H1 (cell line): ENCODE results near the gene MS4A15.

ENCODE experiments used
- BCL11A ChIP-seq, 2 experiments: IDR thresholded peaks; one replicate each; pipeline ENCODE4 v1.6.1; 2011; ENCODE audit warnings: low read depth in 2 of 2, low read length in 2 of 2, mild to moderate bottlenecking in 2 of 2
- CBX8 ChIP-seq: fragments of 300-800, 300-1000 bp; sonication (generic); IDR thresholded peaks from 2 replicates; pipeline ENCODE4 v1.7.1; 2016; ENCODE audit warnings: low read depth, low read length, borderline replicate concordance
- EGR1 ChIP-seq: IDR thresholded peaks from 2 replicates; pipeline ENCODE4 v1.6.1; 2011; ENCODE audit warnings: low read depth, low read length, borderline replicate concordance
- EP300 ChIP-seq, 2 experiments: IDR thresholded peaks; 1 replicate in 1 of 2; 2 replicates in 1 of 2; pipeline ENCODE4 v1.6.1; 2011 to 2012; ENCODE audit warnings: low read depth in 2 of 2, low read length in 2 of 2, mild to moderate bottlenecking in 2 of 2, borderline replicate concordance in 1 of 2, inconsistent platforms in 1 of 2, moderate library complexity in 1 of 2
- EZH2 ChIP-seq: fragments of 200-600 bp; sonication (generic); IDR thresholded peaks from 2 replicates; pipeline ENCODE4 v1.7.1; 2012; ENCODE audit warnings: low read depth, mild to moderate bottlenecking, moderate library complexity, low read length, inconsistent platforms; ENCODE audit not compliant: severe bottlenecking
- GABPA ChIP-seq: IDR thresholded peaks from 2 replicates; pipeline ENCODE4 v1.6.1; 2011; ENCODE audit warnings: mild to moderate bottlenecking, low read length, moderate library complexity, borderline replicate concordance; ENCODE audit not compliant: insufficient read depth
- KDM1A ChIP-seq: fragments of 200-600, 300-600 bp; sonication (generic); IDR thresholded peaks from 2 replicates; pipeline ENCODE4 v1.7.1; 2016; ENCODE audit warnings: mild to moderate bottlenecking, low read length, borderline replicate concordance
- POLR2A ChIP-seq, 2 experiments: IDR thresholded peaks; 1 replicate in 1 of 2; 2 replicates in 1 of 2; pipeline ENCODE4 v1.6.1; 2011; ENCODE audit warnings: low read depth in 2 of 2, low read length in 2 of 2, mild to moderate bottlenecking in 2 of 2; ENCODE audit errors: control extremely low read depth in 1 of 2
- POLR2AphosphoS5 ChIP-seq: IDR thresholded peaks from 2 replicates; pipeline ENCODE4 v1.6.1; 2011; ENCODE audit warnings: low read depth, low read length
- RBBP5 ChIP-seq: IDR thresholded peaks from 2 replicates; pipeline ENCODE4 v1.7.1; 2012; ENCODE audit warnings: low read depth, mild to moderate bottlenecking, inconsistent platforms, low read length, moderate library complexity, borderline replicate concordance
- SRF ChIP-seq: IDR thresholded peaks from 2 replicates; pipeline ENCODE4 v1.6.1; 2011; ENCODE audit warnings: mild to moderate bottlenecking, low read depth, low read length, moderate library complexity
- TAF1 ChIP-seq: IDR thresholded peaks from 2 replicates; pipeline ENCODE4 v1.6.1; 2011; ENCODE audit warnings: mild to moderate bottlenecking, low read depth, low read length
- TF ChIP-seq, protein P1 (sequence below): IDR thresholded peaks from 2 replicates; pipeline ENCODE4 v1.6.1; 2012; ENCODE audit warnings: inconsistent platforms
- TF ChIP-seq, protein P2 (sequence below), 3 experiments: IDR thresholded peaks; 1 replicate in 2 of 3; 2 replicates in 1 of 3; pipeline versions ENCODE4 v1.5.1 to v1.6.1; 2011; ENCODE audit warnings: low read length in 3 of 3, mild to moderate bottlenecking in 3 of 3, inconsistent platforms in 2 of 3, low read depth in 1 of 3, moderate library complexity in 1 of 3; ENCODE audit not compliant: insufficient read depth in 1 of 3; ENCODE audit errors: control extremely low read depth in 1 of 3

DNA sequence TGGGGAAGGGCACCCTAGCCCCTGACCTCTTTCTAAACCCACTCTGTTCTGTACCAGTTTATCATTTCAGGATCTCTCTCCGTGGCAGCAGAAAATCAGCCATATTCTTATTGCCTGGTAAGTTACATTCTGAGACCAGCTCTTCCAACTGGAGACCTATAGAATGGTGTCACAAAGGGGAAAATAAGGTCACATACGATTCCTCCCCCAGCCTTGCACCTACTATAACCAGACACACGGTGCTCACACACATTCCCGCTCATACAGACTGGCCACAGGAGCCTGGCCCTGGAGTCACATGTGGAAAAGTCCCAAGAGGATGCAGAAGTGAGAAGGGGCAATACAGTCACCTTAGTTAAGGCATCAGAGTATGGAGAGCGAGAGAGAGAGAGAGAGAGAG is 49.7 kb upstream of the MS4A15 start:
- no peak for TF ChIP-seq RBBP5
- TF ChIP-seq TAF1 = no peak
- TF ChIP-seq POLR2AphosphoS5 = no peak
- TF ChIP-seq, protein P1, sequence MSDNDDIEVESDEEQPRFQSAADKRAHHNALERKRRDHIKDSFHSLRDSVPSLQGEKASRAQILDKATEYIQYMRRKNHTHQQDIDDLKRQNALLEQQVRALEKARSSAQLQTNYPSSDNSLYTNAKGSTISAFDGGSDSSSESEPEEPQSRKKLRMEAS = no peak
- TF ChIP-seq EP300 (IDR thresholded peaks at IDR 0.05; ENCODE audit: borderline replicate concordance in 1 of 2, low read depth in 2 of 2, low read length in 2 of 2) = no peak
- TF ChIP-seq, protein P2, sequence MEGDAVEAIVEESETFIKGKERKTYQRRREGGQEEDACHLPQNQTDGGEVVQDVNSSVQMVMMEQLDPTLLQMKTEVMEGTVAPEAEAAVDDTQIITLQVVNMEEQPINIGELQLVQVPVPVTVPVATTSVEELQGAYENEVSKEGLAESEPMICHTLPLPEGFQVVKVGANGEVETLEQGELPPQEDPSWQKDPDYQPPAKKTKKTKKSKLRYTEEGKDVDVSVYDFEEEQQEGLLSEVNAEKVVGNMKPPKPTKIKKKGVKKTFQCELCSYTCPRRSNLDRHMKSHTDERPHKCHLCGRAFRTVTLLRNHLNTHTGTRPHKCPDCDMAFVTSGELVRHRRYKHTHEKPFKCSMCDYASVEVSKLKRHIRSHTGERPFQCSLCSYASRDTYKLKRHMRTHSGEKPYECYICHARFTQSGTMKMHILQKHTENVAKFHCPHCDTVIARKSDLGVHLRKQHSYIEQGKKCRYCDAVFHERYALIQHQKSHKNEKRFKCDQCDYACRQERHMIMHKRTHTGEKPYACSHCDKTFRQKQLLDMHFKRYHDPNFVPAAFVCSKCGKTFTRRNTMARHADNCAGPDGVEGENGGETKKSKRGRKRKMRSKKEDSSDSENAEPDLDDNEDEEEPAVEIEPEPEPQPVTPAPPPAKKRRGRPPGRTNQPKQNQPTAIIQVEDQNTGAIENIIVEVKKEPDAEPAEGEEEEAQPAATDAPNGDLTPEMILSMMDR (IDR thresholded peaks at IDR 0.05; ENCODE audit: control extremely low read depth in 1 of 3, insufficient read depth in 1 of 3, low read depth in 1 of 3, low read length in 3 of 3) = no peak
- no peak for TF ChIP-seq KDM1A
- TF ChIP-seq POLR2A (IDR thresholded peaks at IDR 0.05; ENCODE audit: control extremely low read depth in 1 of 2, low read depth in 2 of 2, low read length in 2 of 2) = no peak
- no peak for TF ChIP-seq BCL11A (IDR thresholded peaks at IDR 0.05; ENCODE audit: low read depth in 2 of 2, low read length in 2 of 2)
- TF ChIP-seq GABPA = no peak
- TF ChIP-seq EZH2 = no peak
- no peak for TF ChIP-seq EGR1
- TF ChIP-seq SRF = no peak
- TF ChIP-seq CBX8 = no peak
